ENCODE measurements around the gene JMY.

DNA sequence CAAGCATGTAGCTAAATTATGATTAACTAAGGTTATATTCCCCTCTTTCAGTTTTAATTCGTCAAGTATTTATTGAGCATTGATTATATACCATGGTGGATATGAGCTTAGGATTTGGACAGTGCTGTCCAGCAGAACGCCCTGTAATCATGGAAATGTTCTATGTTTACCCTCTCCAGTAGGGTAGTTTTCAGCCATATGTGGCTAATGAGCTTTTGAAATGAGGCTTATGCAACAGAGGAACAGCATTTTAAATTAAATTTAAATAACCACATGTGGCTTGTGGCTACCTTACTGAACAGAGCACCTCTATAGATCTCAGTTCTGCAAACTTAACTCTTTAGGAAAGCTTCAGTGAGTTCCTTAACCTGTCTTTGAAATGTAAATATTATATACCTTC is 59.1 kb downstream of the JMY start:
- TF ChIP-seq, protein P1, sequence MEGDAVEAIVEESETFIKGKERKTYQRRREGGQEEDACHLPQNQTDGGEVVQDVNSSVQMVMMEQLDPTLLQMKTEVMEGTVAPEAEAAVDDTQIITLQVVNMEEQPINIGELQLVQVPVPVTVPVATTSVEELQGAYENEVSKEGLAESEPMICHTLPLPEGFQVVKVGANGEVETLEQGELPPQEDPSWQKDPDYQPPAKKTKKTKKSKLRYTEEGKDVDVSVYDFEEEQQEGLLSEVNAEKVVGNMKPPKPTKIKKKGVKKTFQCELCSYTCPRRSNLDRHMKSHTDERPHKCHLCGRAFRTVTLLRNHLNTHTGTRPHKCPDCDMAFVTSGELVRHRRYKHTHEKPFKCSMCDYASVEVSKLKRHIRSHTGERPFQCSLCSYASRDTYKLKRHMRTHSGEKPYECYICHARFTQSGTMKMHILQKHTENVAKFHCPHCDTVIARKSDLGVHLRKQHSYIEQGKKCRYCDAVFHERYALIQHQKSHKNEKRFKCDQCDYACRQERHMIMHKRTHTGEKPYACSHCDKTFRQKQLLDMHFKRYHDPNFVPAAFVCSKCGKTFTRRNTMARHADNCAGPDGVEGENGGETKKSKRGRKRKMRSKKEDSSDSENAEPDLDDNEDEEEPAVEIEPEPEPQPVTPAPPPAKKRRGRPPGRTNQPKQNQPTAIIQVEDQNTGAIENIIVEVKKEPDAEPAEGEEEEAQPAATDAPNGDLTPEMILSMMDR (IDR thresholded peaks at IDR 0.05), result no peak
- TF ChIP-seq EZH2 (IDR thresholded peaks at IDR 0.05) (no peak), EZH2phosphoT487 (IDR thresholded peaks at IDR 0.05) (no peak)
